ENCODE data around the gene S100Z. TPM values are rescaled to one million over a fixed set of nuclear protein-coding genes. Genes with fewer than 3 reads are reported as not detected.
A peak's percentile ranks its signal among the peaks of the same experiment; 100 is the strongest.

Gene S100Z
- total RNA-seq, 1 donor from 2014 or later, result not detected

DNA sequence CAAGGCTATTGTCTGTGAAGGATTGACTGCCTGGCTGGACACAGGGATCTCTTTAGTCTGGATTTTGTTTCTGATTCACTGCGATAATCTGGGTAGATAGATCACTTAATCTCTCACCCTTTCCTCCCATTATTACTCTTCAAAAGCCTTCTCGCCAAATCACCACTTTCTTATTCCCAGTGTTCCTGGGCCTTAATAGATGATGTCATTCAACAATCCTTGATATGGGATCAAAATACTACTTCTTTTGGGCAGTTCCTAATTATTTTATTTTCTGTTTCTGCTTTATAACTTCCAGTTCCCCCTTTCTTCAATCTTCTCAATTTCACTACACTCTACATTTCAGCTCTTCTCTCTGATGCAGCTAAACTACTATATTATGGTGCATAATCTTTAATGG, 96.3 kb downstream of the S100Z start:
- DNase-seq (ENCODE audit: low read depth in 2 of 2), result no peak

DNA sequence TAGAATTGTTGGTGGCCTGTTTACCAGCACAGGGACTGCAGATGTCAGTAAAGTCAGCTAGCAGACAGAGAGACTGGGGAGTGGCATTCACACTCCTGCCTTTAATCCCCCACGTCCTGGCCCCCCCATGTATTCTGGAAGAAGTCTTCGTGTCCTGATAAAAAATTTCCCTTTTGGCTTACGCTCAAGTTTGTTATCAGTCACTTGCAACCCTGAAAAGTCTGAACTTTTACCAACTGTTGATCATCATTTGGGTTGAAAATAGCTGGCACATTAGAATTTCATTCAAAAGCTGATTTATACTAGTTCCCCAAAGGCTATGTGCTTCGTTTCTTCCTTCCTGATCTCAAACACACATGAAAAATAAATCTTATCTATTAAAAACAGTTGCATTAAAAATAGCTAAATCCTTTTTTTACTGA, 97.3 kb downstream of the S100Z start:
- no peak for DNase-seq (ENCODE audit: low read depth in 2 of 2)

DNA sequence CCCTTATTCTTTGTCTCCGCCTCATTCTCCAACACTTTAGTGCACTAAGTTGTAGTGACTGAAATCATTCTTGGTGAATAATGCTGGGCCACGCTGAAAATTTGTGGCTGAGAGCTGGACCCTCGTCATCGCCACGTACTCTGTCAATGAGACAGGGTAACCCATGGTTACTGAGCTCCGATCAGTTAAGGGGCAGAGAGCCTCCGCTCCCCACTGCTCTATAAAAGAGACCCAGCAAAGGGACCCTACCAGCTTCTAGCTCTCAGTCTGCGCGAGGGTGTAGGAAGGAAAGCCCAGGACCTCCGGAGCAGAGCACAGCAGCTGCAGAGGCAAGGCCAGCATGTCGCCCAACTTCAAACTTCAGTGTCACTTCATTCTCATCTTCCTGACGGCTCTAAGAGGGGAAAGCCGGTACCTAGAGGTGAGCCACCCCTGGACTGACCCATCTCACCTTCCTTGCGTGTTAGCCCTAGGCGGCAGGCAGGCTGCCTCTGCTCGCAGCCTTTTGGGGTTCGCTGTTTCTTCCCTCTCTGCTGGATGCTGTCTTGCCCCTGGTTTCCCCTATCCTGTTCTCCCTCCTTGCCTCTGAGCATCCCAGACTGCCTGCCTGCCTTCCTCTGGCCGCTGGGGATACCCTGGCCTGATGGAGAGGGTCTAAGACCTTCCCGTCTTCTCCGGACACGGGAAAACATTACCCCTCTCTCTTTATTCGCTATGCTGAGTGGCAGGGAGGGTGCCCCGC, 103.2 kb downstream of the S100Z start, which contains the start of gene CRHBP:
CRHBP (plus strand) TSS at position 251 of the 742 bp plus-strand sequence; CDS start at position 341, 90 bp downstream.
- no peak for DNase-seq (ENCODE audit: low read depth in 2 of 2)

DNA sequence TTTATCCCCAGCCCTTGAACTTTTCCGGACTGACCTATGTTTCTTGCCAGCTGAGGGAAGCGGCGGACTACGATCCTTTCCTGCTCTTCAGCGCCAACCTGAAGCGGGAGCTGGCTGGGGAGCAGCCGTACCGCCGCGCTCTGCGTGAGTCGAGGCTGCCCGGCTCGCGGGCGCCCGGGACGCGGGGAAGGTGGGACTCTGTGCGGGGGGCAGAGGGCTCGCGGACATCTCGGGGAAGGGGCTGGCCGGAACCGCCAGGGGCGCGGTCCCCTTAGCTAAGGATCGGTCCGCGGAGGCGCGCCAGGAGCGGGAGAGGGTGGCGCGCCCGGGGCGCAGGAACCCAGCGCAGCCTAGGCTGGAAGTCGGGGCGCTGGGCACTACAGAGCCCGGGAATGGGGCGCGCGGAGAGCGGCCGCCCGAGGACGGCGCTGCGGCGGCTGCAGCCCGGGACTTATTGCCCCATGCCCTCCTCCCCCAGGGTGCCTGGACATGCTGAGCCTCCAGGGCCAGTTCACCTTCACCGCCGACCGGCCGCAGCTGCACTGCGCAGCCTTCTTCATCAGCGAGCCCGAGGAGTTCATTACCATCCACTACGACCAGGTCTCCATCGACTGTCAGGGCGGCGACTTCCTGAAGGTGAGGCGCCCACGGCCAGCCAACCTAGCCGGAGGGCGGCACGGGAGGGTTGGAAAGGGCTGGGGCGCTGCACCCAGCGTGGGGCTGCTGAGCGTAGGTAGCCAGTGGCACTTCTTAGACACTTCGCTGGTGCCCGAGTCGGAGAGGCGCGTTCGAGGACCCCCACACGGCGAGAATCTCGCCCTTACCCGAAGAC, 104.0 kb downstream of the S100Z start:
- peak in 1 of 2 donors; percentile 12 for DNase-seq (ENCODE audit: low read depth in 2 of 2)

DNA sequence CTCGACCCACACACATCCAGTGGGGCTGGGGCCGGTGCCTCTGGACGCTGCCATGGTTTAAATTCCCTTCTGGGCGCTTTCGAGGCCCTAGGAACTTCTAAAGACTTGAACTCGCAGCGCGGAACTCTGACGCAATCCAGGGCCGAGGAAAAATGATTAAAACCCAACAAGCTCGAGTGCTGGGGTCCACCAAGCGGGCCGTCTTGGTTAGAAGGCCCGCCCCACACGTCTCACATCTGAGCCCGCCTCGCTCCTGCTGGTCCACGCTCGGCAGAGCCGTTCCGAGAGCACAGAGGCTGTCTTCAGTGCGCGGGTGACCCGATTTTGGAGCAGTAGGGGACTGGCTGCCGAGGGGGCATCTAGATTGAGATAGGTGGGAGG, 104.6 kb downstream of the S100Z start:
- no peak for DNase-seq (ENCODE audit: low read depth in 2 of 2)

DNA sequence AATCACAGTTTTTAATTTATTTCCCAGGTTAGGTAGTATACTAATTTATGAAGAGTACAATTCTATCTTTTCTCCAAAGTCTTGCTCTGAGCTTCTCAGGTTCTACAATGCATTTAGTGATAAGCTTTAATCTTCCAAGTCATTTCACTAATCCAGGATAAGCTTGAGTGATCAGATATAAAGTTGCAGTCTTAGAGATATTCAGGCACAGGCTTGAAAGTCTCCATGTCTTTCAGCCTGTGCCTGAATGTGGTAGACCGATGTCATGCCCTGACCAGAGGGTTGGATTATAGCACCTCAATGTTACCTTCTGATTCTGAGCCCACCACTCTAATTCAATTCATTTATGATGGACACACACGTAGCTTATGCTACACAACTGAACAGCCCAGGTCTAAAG, 106.2 kb downstream of the S100Z start:
- DNase-seq (ENCODE audit: low read depth in 2 of 2), result no peak

DNA sequence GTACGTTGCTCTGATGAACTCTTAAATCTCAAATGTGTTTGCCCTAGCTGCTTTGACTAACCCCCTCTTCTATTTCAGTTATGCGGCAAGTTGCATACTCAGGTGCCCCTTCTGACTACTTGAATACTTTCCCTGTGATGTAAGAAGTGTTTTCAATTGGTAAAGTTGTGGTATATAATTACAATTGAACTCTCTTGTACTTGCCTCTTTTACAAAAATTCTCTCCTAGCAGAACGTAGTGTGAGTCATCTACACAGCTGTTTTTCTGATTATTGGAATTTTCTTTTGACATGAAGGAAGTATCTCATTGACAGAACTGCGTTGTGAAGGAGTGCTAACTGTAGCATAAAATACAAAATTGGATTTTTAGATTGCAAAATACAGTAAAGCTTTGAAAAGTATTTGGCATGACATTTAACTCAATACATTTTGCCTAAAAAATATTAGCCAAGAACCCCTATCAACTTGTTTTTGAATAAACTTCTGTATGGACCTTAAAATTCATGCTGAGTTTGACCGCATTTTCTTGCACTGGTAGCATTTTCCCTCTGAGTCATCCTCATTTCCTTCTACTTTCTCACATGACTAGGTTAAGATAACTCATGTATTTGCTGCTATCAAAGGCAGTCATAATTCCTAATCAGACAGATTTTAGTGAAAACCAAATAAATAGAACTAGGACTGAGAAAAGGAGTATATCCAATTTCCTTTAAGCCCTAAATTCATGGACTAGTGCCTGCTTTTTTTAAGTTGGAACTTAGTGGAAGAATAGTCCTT, 109.4 kb downstream of the S100Z start:
- DNase-seq (ENCODE audit: low read depth in 2 of 2), result peak in 1 of 2 donors; percentile 79

DNA sequence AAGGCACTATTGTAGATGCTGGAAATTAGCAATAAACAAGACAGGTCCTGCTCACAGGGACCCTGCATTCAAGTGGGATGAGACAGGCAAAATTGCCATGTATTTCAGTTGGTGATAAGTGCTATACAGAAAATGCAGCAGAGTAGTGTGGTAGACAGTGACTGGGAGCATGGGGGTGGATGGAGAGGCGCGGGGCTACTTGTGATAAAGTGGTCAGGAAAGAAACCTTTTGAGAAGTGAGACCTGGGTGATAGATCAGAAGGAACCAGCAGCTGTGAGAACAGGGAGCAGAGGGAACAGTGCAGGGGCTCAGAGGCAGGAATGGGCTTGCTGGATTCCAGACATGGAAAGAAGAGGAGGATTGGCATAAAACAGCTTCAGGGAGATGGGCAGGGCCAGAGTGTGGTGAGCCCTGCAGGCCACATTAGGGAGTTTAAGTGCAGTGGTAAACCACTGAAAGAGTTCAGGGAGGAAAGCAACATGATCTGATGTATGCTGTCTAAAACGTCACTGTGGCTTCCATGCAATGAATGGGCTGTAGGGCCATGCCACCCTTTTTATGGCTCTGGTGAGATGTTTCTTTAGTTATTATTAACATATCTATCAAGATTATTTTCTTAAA, 110.3 kb downstream of the S100Z start:
- DNase-seq (ENCODE audit: low read depth in 2 of 2), result no peak

DNA sequence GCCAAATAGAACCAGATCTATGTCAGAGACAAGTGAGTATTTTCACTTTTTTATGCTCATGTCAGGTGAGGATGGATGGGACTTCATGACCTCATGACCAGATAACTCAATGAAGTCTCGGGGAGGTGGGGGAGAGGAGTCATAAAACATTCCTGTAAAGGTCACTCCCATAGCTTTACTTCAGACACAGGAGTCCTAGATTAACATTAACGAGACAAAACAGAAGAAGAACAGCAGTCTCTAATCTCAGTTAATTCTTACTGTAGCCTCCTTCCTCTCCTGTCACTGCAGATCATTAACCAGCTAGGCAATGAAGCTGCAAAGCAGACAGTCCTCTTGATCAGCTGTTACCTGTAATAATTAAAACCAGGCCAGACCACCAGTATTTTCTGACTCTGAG, 114.2 kb downstream of the S100Z start:
- DNase-seq (ENCODE audit: low read depth in 2 of 2), result no peak

Other genes starting within 250 kb of the S100Z start
- gene F2RL2, start 226.6 kb upstream of the S100Z start, total RNA-seq, result 0.22 TPM in 1 of 2 replicates, not detected in the other
- gene F2R, start 133.9 kb upstream of the S100Z start, total RNA-seq, result 59.3 and 81.7 TPM in 2 replicates
- gene F2RL1, start 31.0 kb upstream of the S100Z start, total RNA-seq, result 33.9 and 50.6 TPM in 2 replicates
- gene CRHBP, start 103.0 kb downstream of the S100Z start, total RNA-seq, result not detected in 2 replicates
- 12.6 and 18.7 TPM in 2 replicates for gene AGGF1, start 180.4 kb downstream of the S100Z start, total RNA-seq
- 1.1 and 1.2 TPM in 2 replicates for gene ZBED3, start 237.3 kb downstream of the S100Z start, total RNA-seq

Data from lung microvascular endothelial cell (primary cell).